Fibroblast of the aortic adventitia (primary cell): ENCODE data around the gene CSF2. TPM values are rescaled to one million over a fixed set of nuclear protein-coding genes. Genes with fewer than 3 reads are reported as not detected.

ENCODE experiments used
- DNase-seq: peaks from one replicate; pipeline ENCODE4 v3.0.0-alpha.2; 2010; ENCODE audit warnings: low read depth
- H3K4me3 ChIP-seq: 2 replicates; pipeline ENCODE4 v1.5.1; 2011; ENCODE audit warnings: low read depth, mild to moderate bottlenecking, control low read depth, low read length, moderate library complexity
- CTCF ChIP-seq: IDR thresholded peaks from 2 replicates; pipeline ENCODE4 v1.5.1; 2011; ENCODE audit warnings: mild to moderate bottlenecking, low read length, control low read depth, inconsistent platforms; ENCODE audit not compliant: insufficient read depth
- total RNA-seq: library from RNA; depleted of rRNA; stranded (reverse); fragments of >200 nt; gene quantifications from 2 replicates; pipeline ENCODE4 v1.2.3, GENCODE V29; 2012; ENCODE audit warnings: low replicate concordance

Gene CSF2
- total RNA-seq, 1 donor = not detected

- H3K4me3 ChIP-seq = no peak overlapping the region
- no peak for DNase-seq
- no peak for TF ChIP-seq CTCF
Observed at GRCh38 chr5:132099076-132099748, 25.6 kb downstream of the CSF2 start.

- no peak overlapping the region for H3K4me3 ChIP-seq
- no peak for TF ChIP-seq CTCF
- no peak for DNase-seq
Observed at GRCh38 chr5:132099905-132100304, 26.3 kb downstream of the CSF2 start.

GRCh38 chr5:132100672-132101261 lies 27.2 kb downstream of the CSF2 start:
- DNase-seq = no peak
- no peak overlapping the region for H3K4me3 ChIP-seq
- TF ChIP-seq CTCF = no peak

- TF ChIP-seq CTCF = no peak
- no peak for DNase-seq
- no peak overlapping the region for H3K4me3 ChIP-seq
Observed at GRCh38 chr5:132101385-132101880, 27.8 kb downstream of the CSF2 start.

GRCh38 chr5:132102101-132102701 lies 28.6 kb downstream of the CSF2 start:
- DNase-seq = no peak
- no peak for TF ChIP-seq CTCF

GRCh38 chr5:132102944-132103331 lies 29.3 kb downstream of the CSF2 start:
- no peak for DNase-seq
- no peak for TF ChIP-seq CTCF
- H3K4me3 ChIP-seq = no peak overlapping the region

More at GRCh38 chr5:132102101-132102701, 28.6 kb downstream of the CSF2 start:
- H3K4me3 ChIP-seq = no peak overlapping the region
